ENCODE measurements around the gene TMEM30B.
"Not testable (repeated sequence)": the region's sequence is repeated elsewhere in the genome, so short reads cannot be mapped to it uniquely, and the experiment has no call there.

The TMEM30B gene

GRCh38 chr14:61281186-61281947, at the start of gene TMEM30B:
TMEM30B (minus strand) TSS chr14:61281338; CDS start chr14:61281147, 191 bp downstream.
- DNase-seq (ENCODE audit: low spot score) = peak; percentile 53

- DNase-seq (ENCODE audit: low spot score) = no peak
These were observed 49.4 kb upstream of the TMEM30B start for GRCh38 chr14:61330511-61330910.

GRCh38 chr14:61329478-61330051, 48.4 kb upstream of the TMEM30B start:
- no peak for DNase-seq (ENCODE audit: low spot score)

- DNase-seq (ENCODE audit: low spot score) = no peak
These were observed 47.6 kb upstream of the TMEM30B start for GRCh38 chr14:61328626-61329262.

GRCh38 chr14:61326847-61327246, 45.7 kb upstream of the TMEM30B start:
- no peak for DNase-seq (ENCODE audit: low spot score)

GRCh38 chr14:61326146-61326545, 45.0 kb upstream of the TMEM30B start:
- no peak for DNase-seq (ENCODE audit: low spot score)

- no peak for DNase-seq (ENCODE audit: low spot score)
These were observed 44.0 kb upstream of the TMEM30B start for GRCh38 chr14:61325166-61325565.

GRCh38 chr14:61323970-61324369, 42.8 kb upstream of the TMEM30B start:
- DNase-seq (ENCODE audit: low spot score) = no peak

- DNase-seq (ENCODE audit: low spot score) = no peak
These were observed 41.7 kb upstream of the TMEM30B start for GRCh38 chr14:61322799-61323290.

- peak; percentile 49 for DNase-seq (ENCODE audit: low spot score)
These were observed 41.1 kb upstream of the TMEM30B start for GRCh38 chr14:61322011-61322798.

GRCh38 chr14:61321385-61322010, 40.4 kb upstream of the TMEM30B start, which contains the start of gene PRKCH:
PRKCH (plus strand) TSS chr14:61321579; CDS start chr14:61322102, 523 bp downstream.
- DNase-seq (ENCODE audit: low spot score) = peak; percentile 76

- DNase-seq (ENCODE audit: low spot score) = no peak
These were observed 39.8 kb upstream of the TMEM30B start for GRCh38 chr14:61320806-61321384.

- DNase-seq (ENCODE audit: low spot score) = not testable (repeated sequence)
These were observed 39.0 kb upstream of the TMEM30B start for GRCh38 chr14:61320170-61320569.

- DNase-seq (ENCODE audit: low spot score) = no peak
These were observed 38.6 kb upstream of the TMEM30B start for GRCh38 chr14:61319706-61320105.

- DNase-seq (ENCODE audit: low spot score) = no peak
These were observed 37.9 kb upstream of the TMEM30B start for GRCh38 chr14:61319086-61319485.

GRCh38 chr14:61315313-61315712, 34.2 kb upstream of the TMEM30B start:
- no peak for DNase-seq (ENCODE audit: low spot score)

GRCh38 chr14:61308701-61309100, 27.6 kb upstream of the TMEM30B start:
- DNase-seq (ENCODE audit: low spot score) = not testable (repeated sequence)

GRCh38 chr14:61308198-61308597, 27.1 kb upstream of the TMEM30B start:
- no peak for DNase-seq (ENCODE audit: low spot score)

GRCh38 chr14:61304688-61305087, 23.6 kb upstream of the TMEM30B start:
- DNase-seq (ENCODE audit: low spot score) = no peak

- DNase-seq (ENCODE audit: low spot score) = no peak
These were observed 19.6 kb upstream of the TMEM30B start for GRCh38 chr14:61300754-61301153.

- no peak for DNase-seq (ENCODE audit: low spot score)
These were observed 19.1 kb upstream of the TMEM30B start for GRCh38 chr14:61300209-61300608.
